Activated CD8-positive, alpha-beta memory T cell treated with anti-CD3 and anti-CD28 coated beads for 1 hour (primary cell): ENCODE results near the gene ZGRF1.
"Not testable (repeated sequence)": the region's sequence is repeated elsewhere in the genome, so short reads cannot be mapped to it uniquely, and the experiment has no call there.

Source experiments
- DNase-seq, 2 donors: peaks; one replicate each; pipeline ENCODE4 v3.0.0-alpha.2; 2020; ENCODE audit warnings: low read depth in 1 of 2; ENCODE audit errors: extremely low read depth in 1 of 2

The ZGRF1 gene

DNA sequence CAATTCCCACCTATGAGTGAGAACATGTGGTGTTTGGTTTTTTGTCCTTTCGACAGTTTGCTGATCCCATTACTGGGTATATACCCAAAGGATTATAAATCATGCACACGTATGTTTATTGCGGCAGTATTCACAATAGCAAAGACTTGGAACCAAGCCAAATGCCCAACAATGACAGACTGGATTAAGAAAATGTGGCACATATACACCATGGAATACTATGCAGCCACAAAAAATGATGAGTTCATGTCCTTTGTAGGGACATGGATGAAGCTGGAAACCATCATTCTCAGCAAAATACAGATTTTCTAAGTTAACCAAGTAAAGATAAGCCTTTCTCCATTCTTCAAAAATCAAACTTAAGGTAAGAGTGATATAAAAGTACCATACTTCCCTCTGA is 82.4 kb downstream of the ZGRF1 start:
- DNase-seq = not testable (repeated sequence)

DNA sequence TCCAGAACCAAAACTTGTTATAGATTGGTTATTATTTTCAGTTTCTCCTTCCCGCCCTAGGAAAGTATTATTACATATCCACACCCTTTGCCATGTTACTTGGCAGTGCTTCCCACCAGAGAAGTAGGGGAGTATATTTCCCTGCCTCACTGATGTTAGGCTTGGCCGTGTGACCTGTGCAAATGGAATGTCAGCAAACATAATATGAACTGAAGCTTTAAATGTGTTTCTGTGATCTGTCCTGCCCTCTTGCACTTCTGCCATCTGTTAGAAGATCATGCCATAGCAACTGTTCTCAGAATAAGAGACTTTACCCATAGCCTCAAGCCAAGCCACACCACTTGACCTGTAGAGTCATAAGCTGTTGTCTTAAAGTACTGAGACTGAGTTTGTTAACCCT is 84.0 kb downstream of the ZGRF1 start:
- no peak for DNase-seq

DNA sequence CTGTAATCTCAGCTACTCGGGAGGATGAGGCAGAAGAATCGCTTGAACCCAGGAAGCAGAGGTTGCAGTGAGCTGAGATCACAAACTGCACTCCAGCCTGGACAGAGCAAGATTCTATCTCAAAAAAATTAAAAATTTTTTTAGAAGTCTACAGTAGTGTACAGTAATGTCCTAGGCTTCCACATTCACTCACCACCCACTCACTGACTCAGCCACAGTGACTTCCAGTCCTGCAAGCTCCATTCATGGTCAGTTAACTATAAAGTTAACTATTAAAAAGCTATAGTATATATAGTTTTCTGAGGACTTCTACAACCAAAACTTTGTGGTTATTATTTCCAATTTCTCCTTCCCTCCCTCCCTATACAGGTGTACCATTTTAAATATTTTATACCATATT is 86.0 kb downstream of the ZGRF1 start:
- DNase-seq = no peak

DNA sequence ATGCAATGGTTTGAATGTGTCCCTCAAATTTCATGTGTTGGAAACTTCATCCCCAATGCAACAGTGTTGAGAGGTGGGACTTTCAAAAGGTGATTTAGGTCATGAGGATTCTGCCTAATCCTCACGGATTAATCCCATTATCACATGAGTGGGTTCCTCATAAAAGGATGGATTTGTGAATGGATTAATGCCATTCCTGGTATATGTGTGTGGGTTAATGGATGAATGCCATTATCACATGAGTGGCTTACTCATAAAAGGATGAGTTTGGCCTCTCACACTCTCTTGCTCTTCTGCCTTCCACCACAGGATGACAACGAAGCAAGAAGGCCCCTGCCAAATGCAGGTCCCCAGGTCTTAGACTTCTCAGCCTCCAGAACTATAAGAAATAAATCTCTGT is 90.2 kb downstream of the ZGRF1 start:
- no peak for DNase-seq

DNA sequence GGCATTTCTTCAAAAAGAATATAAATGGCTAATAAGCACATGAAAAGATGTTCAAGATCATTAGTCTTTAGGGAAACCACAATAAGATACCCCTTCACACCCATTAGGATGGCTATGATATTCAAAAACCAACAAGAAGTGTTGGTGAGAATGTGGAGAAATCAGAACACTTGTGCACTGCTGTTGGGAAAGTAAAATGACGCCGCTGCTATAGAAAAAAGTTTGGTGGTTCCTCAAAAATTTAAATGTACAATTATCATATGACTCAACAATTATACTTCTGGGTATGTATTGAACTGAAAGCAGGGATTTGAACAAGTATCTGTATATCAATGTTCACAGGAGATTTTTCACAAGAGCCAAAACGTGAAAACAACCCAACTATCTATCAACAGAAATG is 91.4 kb downstream of the ZGRF1 start:
- no peak for DNase-seq

GRCh38 chr4:112540695-112541094 is 96.0 kb downstream of the ZGRF1 start:
- DNase-seq = no peak

GRCh38 chr4:112536123-112536522 is 100.6 kb downstream of the ZGRF1 start:
- no peak for DNase-seq

- DNase-seq = no peak
These were observed 104.4 kb downstream of the ZGRF1 start for GRCh38 chr4:112532267-112532666.

- no peak for DNase-seq
These were observed 105.6 kb downstream of the ZGRF1 start for GRCh38 chr4:112531146-112531545.

GRCh38 chr4:112526061-112526460 is 110.6 kb downstream of the ZGRF1 start:
- no peak for DNase-seq

DNA sequence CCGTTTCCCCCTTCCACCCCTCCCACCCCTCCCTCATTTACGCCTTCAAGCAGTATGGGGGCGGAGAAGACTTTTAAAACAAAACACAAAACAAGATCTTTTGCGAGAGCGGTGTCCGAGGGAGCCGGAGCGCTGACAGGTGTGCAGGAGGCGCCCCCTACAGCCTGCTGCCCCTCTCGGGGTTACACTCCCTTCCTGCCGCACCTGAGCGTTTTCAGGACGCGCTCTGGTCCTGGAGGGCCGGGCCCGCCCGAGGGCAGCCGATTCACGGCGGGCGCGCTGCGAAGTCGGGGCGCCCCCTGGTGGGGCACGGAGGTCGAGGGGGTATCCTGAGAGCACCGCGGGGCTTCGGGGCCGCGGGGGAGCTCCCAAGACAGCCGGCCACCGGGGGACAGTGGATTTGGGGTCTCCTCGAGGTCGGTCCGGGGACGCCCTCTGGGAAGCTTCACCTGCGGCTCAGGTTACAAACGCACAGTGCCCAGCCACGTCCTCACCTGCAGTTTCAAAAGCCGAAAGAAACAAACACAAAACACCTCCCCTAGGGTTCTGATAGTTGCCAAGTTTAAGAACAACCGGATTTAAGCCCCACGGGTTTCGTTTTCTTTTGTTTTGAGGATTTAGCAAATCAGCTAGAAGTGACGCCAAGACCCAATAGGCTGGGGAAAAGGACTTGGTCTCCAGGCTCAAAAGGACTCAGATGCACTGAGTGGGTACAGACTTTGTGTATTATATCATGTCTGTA is 112.8 kb downstream of the ZGRF1 start:
- peak; percentile 23 to 69 for DNase-seq

DNA sequence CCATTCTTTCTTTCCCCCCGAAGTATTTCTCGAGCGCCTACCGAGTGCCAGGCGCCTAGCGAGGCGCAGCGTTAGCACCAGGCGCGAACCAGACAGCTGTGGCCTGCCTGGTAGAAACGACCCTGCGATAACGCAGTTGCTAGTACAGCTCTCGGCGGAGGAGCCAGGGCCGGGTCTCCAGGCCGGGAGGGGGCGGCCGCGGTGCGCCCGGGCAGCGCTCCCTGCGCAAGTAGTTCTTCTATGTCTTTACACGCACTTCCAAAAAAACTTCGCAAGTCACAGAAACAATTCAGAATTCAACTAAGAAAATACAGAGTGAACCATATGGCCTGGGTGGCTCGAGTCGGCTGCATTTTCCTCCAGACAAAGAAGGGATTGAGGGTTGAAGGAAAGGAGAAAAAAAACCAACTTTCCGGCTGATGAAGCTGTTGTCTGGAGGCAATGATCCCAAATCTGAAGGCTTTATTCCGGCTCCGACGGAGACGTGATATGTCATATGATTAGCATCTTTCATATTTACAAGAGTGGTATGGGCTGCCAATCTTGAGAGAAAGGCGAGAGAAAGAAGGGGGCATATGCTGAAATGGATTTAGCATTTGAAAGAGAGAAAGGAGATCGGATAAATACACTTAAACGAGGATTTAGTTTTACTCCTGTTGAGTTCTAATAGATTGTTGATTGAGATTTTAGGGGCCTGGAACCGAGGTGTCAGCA is 113.5 kb downstream of the ZGRF1 start:
- no peak for DNase-seq

DNA sequence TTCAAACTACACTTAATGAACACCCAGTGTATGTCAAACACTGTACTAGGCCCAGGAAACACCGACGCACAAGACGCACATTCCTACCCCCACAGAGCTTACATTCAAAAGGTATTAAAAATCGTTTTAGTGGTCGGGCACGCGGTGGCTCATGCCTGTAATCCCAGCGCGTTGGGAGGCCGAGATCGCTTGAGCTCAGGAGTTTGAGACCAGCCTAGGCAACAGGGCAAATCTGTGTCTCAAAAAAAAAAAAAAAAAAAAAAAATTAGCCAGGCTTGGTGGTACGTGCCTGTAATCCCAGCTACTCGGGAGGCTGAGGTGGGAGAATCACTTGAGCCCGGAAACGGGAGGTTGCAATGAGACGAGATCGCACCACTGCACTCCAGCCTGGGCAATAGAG is 114.3 kb downstream of the ZGRF1 start:
- DNase-seq = not testable (repeated sequence)

- DNase-seq = no peak
These were observed 115.3 kb downstream of the ZGRF1 start for GRCh38 chr4:112521123-112522023.

DNA sequence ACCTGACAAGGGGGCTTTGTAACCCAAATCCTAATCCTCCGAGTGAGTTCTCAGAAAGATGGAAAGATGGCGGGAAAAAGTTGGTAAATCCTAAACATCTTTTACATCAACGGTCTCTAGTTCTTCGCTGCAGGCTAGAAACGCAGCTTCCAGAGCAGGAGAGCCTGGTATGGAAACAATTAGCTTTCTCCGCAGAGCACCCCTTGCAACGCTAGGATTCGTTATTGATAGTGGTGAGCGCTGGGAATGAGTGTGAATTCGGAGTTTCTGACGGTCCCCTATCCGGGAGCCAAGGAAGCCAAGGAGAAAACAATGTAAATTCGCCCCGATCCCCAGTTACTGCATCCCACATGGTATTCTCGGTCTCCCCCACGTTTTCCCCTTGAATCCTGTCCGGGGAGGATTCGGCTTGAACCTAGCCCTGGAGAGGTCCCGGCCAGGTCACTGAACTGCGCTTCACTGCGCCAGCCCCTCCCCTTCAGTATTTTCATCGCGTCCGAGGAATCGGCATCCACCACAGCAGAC is 116.0 kb downstream of the ZGRF1 start:
- no peak for DNase-seq

DNA sequence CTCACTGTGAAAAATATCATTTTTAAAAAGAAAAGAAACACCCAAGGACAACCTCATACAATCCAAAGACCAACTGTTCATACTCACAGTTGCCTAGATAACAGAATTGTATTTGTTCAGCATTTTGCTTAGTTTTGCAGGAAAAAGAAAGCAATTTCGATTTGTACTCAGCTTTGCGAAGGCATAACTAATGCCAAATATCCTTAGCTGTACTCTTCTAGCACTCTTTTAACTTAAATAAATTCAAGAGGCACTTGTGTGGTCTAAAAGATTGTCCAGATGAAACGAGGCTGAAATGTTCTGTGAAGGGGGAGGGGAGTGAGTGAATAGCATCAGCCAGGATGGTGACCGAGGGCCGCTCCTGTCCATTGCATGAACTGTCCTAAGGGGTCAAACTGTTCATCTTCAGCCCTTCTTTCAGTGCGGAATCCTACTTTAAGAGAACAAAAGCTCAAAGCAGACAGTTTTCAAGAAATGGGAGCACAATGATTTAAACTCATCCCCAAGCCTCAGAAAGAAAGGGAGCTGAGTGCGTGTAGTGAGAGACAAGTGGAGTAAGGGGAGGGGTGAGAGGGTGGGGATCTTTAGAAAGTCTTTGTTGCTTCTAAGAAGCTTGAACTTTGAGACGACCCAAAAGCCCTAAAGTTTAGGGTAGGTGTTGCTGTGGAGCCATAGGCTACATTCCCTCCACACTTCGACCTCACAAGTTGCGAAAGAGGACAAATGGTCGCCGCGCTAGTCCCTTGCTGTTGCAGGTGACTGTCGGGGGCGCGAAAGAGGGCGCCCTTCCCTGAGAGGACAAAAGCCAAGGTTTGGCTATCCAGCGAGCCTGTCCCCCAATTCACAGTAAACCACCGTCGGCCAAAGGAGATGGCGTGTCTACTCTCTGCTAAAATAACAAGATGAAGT is 116.8 kb downstream of the ZGRF1 start:
- no peak for DNase-seq

GRCh38 chr4:112518675-112519074 is 118.0 kb downstream of the ZGRF1 start:
- DNase-seq = no peak

DNA sequence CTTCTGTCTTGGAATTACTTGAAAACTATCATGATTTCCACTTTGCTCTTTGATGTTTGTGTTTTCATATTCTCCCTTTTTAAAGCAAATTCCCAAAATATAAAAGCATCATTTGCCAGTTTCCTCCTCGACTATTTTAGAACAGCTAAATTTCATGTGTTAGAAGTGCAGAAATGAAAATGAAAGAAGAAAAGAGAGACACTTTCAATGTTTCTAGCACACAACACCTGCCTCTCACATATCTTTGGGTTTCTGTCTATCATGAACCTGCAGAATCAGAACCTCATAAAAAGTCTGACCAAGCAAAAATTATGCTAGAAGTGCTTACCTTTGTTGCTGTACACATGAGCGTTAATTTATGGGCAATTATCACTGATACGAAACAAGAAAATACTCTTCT is 118.8 kb downstream of the ZGRF1 start:
- no peak for DNase-seq

DNA sequence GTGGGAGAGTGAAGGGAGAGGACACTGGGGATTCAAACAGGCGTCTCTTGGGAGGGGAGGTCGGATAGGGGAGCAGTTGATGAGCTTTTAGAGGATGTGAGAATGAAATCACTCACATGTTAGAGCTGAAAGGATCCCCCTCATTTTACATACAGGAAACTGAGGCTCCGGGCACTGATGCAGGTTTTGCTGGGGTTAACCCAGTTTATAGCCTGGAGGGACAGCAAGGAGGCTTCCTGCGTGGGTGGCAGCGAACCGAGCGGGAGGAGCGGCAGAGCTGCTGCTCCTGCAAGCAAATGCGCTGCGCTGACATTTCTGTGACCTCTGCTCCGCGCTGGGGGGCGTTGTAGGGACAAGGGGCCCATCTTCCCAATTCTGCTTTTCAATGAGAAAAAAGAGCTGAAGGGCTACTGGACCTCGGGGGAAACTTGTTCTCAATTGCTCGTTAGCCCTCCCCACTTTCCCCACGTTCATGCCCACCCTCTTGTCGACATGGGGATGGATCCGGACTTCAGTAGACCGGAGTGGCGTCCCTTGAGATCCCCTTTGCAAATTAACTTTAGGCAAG is 119.6 kb downstream of the ZGRF1 start:
- DNase-seq = no peak
